ENCODE measurements around the gene PLEKHJ1. TPM values are rescaled to one million over a fixed set of nuclear protein-coding genes. Genes with fewer than 3 reads are reported as not detected.

The PLEKHJ1 gene
- total and polyA plus RNA-seq, 7 donors = 40.7 to 255 (median 57.3) TPM

DNA sequence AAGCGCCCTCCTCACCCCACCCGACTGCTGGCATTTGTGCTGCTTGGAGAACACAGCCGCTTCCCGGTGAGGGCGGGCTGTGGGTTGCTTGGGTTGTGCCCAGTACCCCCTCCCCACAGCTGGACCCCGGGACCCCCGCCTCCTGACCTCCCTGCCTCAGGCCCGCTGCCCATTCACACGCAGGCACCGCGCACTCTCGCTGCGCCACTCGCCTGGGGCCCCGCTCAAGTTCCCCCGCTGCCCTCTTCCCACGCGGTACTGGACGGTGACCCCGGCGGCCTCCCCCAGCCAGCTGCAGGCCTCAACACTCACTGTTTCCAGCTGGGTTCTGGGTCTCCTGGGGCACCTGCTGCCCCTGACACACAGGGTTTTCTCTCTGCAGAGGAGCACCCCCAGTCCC is 16.4 kb downstream of the PLEKHJ1 start:
- peaks cover 21 to 94% (median 43%) of the 10 kb centered on the region in 4 donors for H3K36me3 ChIP-seq
- no peaks in the 10 kb centered on the region for H3K27me3 ChIP-seq
- TF ChIP-seq POLR2AphosphoS5 (IDR thresholded peaks at IDR 0.05) (no peak), EP300 (IDR thresholded peaks at IDR 0.05) (no peak), POLR2A (IDR thresholded peaks at IDR 0.05) (no peak)
- TF ChIP-seq, protein P1, sequence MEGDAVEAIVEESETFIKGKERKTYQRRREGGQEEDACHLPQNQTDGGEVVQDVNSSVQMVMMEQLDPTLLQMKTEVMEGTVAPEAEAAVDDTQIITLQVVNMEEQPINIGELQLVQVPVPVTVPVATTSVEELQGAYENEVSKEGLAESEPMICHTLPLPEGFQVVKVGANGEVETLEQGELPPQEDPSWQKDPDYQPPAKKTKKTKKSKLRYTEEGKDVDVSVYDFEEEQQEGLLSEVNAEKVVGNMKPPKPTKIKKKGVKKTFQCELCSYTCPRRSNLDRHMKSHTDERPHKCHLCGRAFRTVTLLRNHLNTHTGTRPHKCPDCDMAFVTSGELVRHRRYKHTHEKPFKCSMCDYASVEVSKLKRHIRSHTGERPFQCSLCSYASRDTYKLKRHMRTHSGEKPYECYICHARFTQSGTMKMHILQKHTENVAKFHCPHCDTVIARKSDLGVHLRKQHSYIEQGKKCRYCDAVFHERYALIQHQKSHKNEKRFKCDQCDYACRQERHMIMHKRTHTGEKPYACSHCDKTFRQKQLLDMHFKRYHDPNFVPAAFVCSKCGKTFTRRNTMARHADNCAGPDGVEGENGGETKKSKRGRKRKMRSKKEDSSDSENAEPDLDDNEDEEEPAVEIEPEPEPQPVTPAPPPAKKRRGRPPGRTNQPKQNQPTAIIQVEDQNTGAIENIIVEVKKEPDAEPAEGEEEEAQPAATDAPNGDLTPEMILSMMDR (IDR thresholded peaks at IDR 0.05) = no peak
- DNase-seq = no peak
- no peaks in the 10 kb centered on the region for H3K9me3 ChIP-seq
- H3K4me1 ChIP-seq = peaks cover 0 to 11% (median 0%) of the 10 kb centered on the region in 4 donors
- 94 to 96% methylated on average over 21 of the region's 21 CpGs for WGBS, 2 donors
- intact Hi-C loops (cut with DNase I) = no loop called here
- no peak overlapping the region for H3K4me3 ChIP-seq
- no peak overlapping the region for H3K27ac ChIP-seq

DNA sequence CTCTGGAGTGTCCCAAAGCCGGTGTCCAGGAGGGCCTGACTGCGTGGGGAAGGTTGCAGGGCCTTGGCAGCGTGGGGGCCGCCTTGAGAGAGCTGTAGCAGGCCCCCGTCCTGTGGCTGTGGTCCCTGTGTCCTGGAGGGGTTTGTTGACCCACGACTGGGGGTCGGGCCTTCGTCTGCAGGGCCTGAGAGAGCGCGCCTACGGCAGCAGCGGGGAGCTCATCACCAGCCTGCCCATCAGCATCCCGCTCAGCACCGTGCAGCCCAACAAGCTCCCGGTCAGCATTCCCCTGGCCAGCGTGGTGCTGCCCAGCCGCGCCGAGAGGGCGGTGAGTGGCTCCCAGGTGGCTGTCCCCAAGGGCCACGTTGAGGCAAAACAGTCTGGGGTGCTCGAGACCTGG is 18.5 kb downstream of the PLEKHJ1 start:
- Histone ChIP-seq H3K4me1 (peaks cover 0 to 11% (median 0%) of the 10 kb centered on the region in 4 donors), H3K36me3 (peaks cover 27 to 94% (median 55%) of the 10 kb centered on the region in 4 donors), H3K4me3 (no peak overlapping the region), H3K27ac (no peak overlapping the region), H3K27me3 (no peaks in the 10 kb centered on the region), H3K9me3 (no peaks in the 10 kb centered on the region)
- WGBS, 2 donors = 97 to 98% methylated on average over 22 of the region's 22 CpGs
- no peak for DNase-seq
- TF ChIP-seq EP300 (IDR thresholded peaks at IDR 0.05) (no peak), POLR2AphosphoS5 (IDR thresholded peaks at IDR 0.05) (no peak), POLR2A (IDR thresholded peaks at IDR 0.05) (no peak)
- TF ChIP-seq, protein P1 (IDR thresholded peaks at IDR 0.05) = no peak
- intact Hi-C loops (cut with DNase I) = no loop called here

DNA sequence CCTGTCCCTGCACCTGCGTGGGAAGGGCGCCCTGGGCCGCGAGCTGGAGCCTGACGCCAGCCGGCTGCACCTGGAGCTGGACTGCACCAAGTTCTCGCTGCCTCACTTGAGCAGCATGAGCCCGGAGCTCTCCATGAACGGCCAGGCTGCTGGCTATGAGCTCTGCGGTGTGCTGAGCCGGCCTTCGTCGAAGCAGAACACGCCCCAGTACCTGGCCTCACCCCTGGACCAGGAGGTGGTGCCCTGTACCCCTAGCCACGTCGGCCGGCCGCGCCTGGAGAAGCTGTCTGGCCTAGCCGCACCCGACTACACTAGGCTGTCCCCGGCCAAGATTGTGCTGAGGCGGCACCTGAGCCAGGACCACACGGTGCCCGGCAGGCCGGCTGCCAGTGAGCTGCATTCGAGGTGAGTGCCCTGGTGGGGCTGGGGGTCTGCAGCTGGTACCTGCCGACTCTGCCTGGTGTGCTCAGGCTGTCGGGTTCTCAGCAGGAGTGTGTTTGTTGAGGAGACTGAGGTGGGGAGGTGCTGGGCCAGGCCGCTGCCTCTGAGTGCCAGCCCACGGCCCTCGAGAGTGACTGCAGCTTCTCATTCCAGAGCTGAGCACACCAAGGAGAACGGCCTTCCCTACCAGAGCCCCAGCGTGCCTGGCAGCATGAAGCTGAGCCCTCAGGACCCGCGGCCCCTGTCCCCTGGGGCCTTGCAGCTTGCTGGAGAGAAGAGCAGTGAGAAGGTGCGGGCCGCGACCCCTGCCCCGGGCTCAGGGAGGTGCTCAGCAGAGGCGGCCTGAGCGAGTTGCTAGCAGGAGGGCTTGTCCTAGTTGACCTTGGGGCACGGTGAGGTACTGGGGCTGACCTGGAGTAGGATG is 19.5 kb downstream of the PLEKHJ1 start:
- Histone ChIP-seq H3K4me1 (peaks cover 0 to 9% (median 0%) of the 10 kb centered on the region in 4 donors), H3K9me3 (no peaks in the 10 kb centered on the region), H3K4me3 (no peak overlapping the region), H3K27ac (no peak overlapping the region), H3K27me3 (no peaks in the 10 kb centered on the region), H3K36me3 (peaks cover 31 to 97% (median 62%) of the 10 kb centered on the region in 4 donors)
- intact Hi-C loops (cut with DNase I) = no loop called here
- DNase-seq = no peak
- WGBS, 2 donors = 93 to 96% methylated on average over 43 of the region's 43 CpGs
- TF ChIP-seq EP300 (IDR thresholded peaks at IDR 0.05) = no peak
- TF ChIP-seq, protein P1 (IDR thresholded peaks at IDR 0.05) = no peak
- no peak for TF ChIP-seq POLR2A (IDR thresholded peaks at IDR 0.05)
- no peak for TF ChIP-seq POLR2AphosphoS5 (IDR thresholded peaks at IDR 0.05)

- intact Hi-C loops (cut with DNase I) = no loop called here
- no peaks in the 10 kb centered on the region for H3K9me3 ChIP-seq
- WGBS, 2 donors = 80 to 90% methylated on average over 31 of the region's 31 CpGs
- no peaks in the 10 kb centered on the region for H3K27me3 ChIP-seq
- no peak overlapping the region for H3K4me3 ChIP-seq
- no peak overlapping the region for H3K27ac ChIP-seq
- TF ChIP-seq POLR2AphosphoS5 (IDR thresholded peaks at IDR 0.05) = no peak
- TF ChIP-seq EP300 (IDR thresholded peaks at IDR 0.05) = no peak
- no peak for TF ChIP-seq POLR2A (IDR thresholded peaks at IDR 0.05)
- TF ChIP-seq, protein P1 (IDR thresholded peaks at IDR 0.05) = no peak
- no peaks in the 10 kb centered on the region for H3K4me1 ChIP-seq
- no peak for DNase-seq
- H3K36me3 ChIP-seq = peaks cover 44 to 99% (median 71%) of the 10 kb centered on the region in 4 donors
Observed at GRCh38 chr19:2215281-2215751, 20.8 kb downstream of the PLEKHJ1 start.

All from sigmoid colon (tissue), 7 donors.